ENCODE measurements around the gene TMEM132D. TPM values are rescaled to one million over a fixed set of nuclear protein-coding genes. Genes with fewer than 3 reads are reported as not detected.

TMEM132D gene
- total RNA-seq, 5 donors from 2014 or later (not counting 1 experiment from before 2014, with no cell fraction given) = not detected

GRCh38 chr12:129103231-129103630 lies 800.6 kb downstream of the TMEM132D start:
- H3K9me3 Mint-ChIP-seq = peaks cover 2 to 7% (median 6%) of the 10 kb centered on the region in 3 donors
- H3K27ac Mint-ChIP-seq = no peak overlapping the region
- H3K36me3 Mint-ChIP-seq = no peaks in the 10 kb centered on the region
- no peak overlapping the region for H3K4me3 Mint-ChIP-seq
- Histone ChIP-seq H3K4me3 (ENCODE audit: control insufficient read depth in 1 of 2, extremely low read depth in 1 of 2, low read length in 1 of 2) (no peak overlapping the region), H3K36me3 (ENCODE audit: control insufficient read depth in 2 of 2, extremely low read depth in 1 of 2, insufficient read depth in 1 of 2, low read length in 1 of 2) (no peaks in the 10 kb centered on the region), H3K27me3 (replicated peaks in 1 of 2; ENCODE audit: control insufficient read depth in 2 of 2, extremely low read depth in 1 of 2, insufficient read depth in 2 of 2, low read length in 1 of 2) (peaks cover 0 to 4% of the 10 kb centered on the region in 2 experiments), H3K9me3 (no peaks in the 10 kb centered on the region), H3K27ac (ENCODE audit: low read length) (no peak overlapping the region), H3K4me1 (ENCODE audit: control insufficient read depth in 1 of 2, extremely low read depth in 1 of 2, insufficient read depth in 2 of 2, low read length in 2 of 2) (no peaks in the 10 kb centered on the region)
- WGBS (ENCODE audit: insufficient coverage) = 80% methylated on average over 3 of the region's 4 CpGs
- H3K27me3 Mint-ChIP-seq = no peaks in the 10 kb centered on the region
- no peaks in the 10 kb centered on the region for H3K4me1 Mint-ChIP-seq
- DNase-seq (no peak), ATAC-seq (replicated peaks in 1 of 4) (no peak)
- ChIA-PET POLR2A (no interaction called here), CTCF (no interaction called here)

DNA sequence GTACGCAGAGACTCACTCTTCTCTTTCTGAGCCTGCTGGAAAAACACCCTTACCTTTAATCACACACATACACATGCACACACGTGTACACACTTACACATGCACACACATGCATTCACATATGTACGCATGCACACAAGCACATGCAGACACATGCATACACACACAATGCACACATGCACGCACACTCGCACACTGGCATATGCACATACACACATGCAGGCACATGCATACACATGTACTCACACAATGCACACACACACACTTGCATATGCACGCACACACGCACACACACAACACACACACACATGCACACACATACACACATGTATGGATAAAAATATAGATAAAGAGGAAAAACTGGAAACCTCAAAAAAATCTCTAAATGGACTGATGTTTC lies 801.6 kb downstream of the TMEM132D start:
- ChIA-PET CTCF (no interaction called here), POLR2A (no interaction called here)
- Histone ChIP-seq H3K4me3 (ENCODE audit: control insufficient read depth in 1 of 2, extremely low read depth in 1 of 2, low read length in 1 of 2) (no peak overlapping the region), H3K9me3 (no peaks in the 10 kb centered on the region), H3K27me3 (replicated peaks in 1 of 2; ENCODE audit: control insufficient read depth in 2 of 2, extremely low read depth in 1 of 2, insufficient read depth in 2 of 2, low read length in 1 of 2) (peaks cover 0 to 4% of the 10 kb centered on the region in 2 experiments), H3K27ac (ENCODE audit: low read length) (no peak overlapping the region), H3K4me1 (ENCODE audit: control insufficient read depth in 1 of 2, extremely low read depth in 1 of 2, insufficient read depth in 2 of 2, low read length in 2 of 2) (no peaks in the 10 kb centered on the region), H3K36me3 (ENCODE audit: control insufficient read depth in 2 of 2, extremely low read depth in 1 of 2, insufficient read depth in 1 of 2, low read length in 1 of 2) (no peaks in the 10 kb centered on the region)
- WGBS (ENCODE audit: insufficient coverage) = 82% methylated on average over 5 of the region's 7 CpGs
- DNase-seq (no peak), ATAC-seq (replicated peaks in 1 of 4) (no peak)
- no peaks in the 10 kb centered on the region for H3K27me3 Mint-ChIP-seq
- no peaks in the 10 kb centered on the region for H3K4me1 Mint-ChIP-seq
- H3K36me3 Mint-ChIP-seq = no peaks in the 10 kb centered on the region
- no peak overlapping the region for H3K4me3 Mint-ChIP-seq
- peaks cover 2 to 10% (median 7%) of the 10 kb centered on the region in 3 donors for H3K9me3 Mint-ChIP-seq
- H3K27ac Mint-ChIP-seq = no peak overlapping the region

GRCh38 chr12:129101816-129102215 lies 802.0 kb downstream of the TMEM132D start:
- DNase-seq (no peak), ATAC-seq (replicated peaks in 1 of 4) (no peak)
- CTCF ChIA-PET = no interaction called here
- no peak overlapping the region for H3K4me3 Mint-ChIP-seq
- Histone ChIP-seq H3K9me3 (no peaks in the 10 kb centered on the region), H3K27me3 (replicated peaks in 1 of 2; ENCODE audit: control insufficient read depth in 2 of 2, extremely low read depth in 1 of 2, insufficient read depth in 2 of 2, low read length in 1 of 2) (peaks cover 0 to 4% of the 10 kb centered on the region in 2 experiments), H3K4me3 (ENCODE audit: control insufficient read depth in 1 of 2, extremely low read depth in 1 of 2, low read length in 1 of 2) (no peak overlapping the region), H3K4me1 (ENCODE audit: control insufficient read depth in 1 of 2, extremely low read depth in 1 of 2, insufficient read depth in 2 of 2, low read length in 2 of 2) (no peaks in the 10 kb centered on the region), H3K36me3 (ENCODE audit: control insufficient read depth in 2 of 2, extremely low read depth in 1 of 2, insufficient read depth in 1 of 2, low read length in 1 of 2) (no peaks in the 10 kb centered on the region), H3K27ac (ENCODE audit: low read length) (no peak overlapping the region)
- H3K9me3 Mint-ChIP-seq = peaks cover 2 to 10% (median 5%) of the 10 kb centered on the region in 3 donors
- H3K4me1 Mint-ChIP-seq = no peaks in the 10 kb centered on the region
- WGBS (ENCODE audit: insufficient coverage) = 67% methylated on average over 1 of the region's 5 CpGs
- H3K27ac Mint-ChIP-seq = no peak overlapping the region
- no peaks in the 10 kb centered on the region for H3K36me3 Mint-ChIP-seq
- POLR2A ChIA-PET = no interaction called here
- no peaks in the 10 kb centered on the region for H3K27me3 Mint-ChIP-seq

DNA sequence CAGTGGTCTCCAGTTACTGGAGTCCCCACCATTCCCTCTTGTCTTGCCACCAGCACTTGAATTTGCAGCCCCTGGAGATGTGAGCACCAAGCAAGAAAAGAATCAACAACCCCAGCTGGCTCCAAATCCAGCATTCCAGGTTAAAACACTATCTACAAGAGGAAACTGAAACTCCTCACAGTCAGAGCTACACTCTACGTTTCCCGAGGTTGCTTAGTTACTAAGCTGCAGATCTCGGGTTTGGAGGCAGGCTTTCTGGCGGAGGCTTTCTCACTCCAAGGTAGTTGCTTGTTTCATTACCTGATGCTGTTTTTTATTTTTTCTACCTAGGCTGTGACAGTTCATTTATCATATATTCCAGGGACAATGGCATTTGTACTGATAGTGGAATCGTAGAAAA lies 802.4 kb downstream of the TMEM132D start:
- WGBS (ENCODE audit: insufficient coverage) = no CpG with 5 or more reads among the region's 5 CpGs
- no peaks in the 10 kb centered on the region for H3K27me3 Mint-ChIP-seq
- no peak overlapping the region for H3K4me3 ChIP-seq (ENCODE audit: control insufficient read depth in 1 of 2, extremely low read depth in 1 of 2, low read length in 1 of 2)

GRCh38 chr12:129097451-129097850 lies 806.4 kb downstream of the TMEM132D start:
- H3K27me3 Mint-ChIP-seq = no peaks in the 10 kb centered on the region
- H3K4me1 Mint-ChIP-seq = no peaks in the 10 kb centered on the region
- Histone ChIP-seq H3K36me3 (ENCODE audit: control insufficient read depth in 2 of 2, extremely low read depth in 1 of 2, insufficient read depth in 1 of 2, low read length in 1 of 2) (no peaks in the 10 kb centered on the region), H3K9me3 (no peaks in the 10 kb centered on the region), H3K4me3 (ENCODE audit: control insufficient read depth in 1 of 2, extremely low read depth in 1 of 2, low read length in 1 of 2) (no peak overlapping the region), H3K4me1 (ENCODE audit: control insufficient read depth in 1 of 2, extremely low read depth in 1 of 2, insufficient read depth in 2 of 2, low read length in 2 of 2) (no peaks in the 10 kb centered on the region), H3K27ac (ENCODE audit: low read length) (no peak overlapping the region), H3K27me3 (replicated peaks in 1 of 2; ENCODE audit: control insufficient read depth in 2 of 2, extremely low read depth in 1 of 2, insufficient read depth in 2 of 2, low read length in 1 of 2) (no peaks in the 10 kb centered on the region)
- H3K27ac Mint-ChIP-seq = no peak overlapping the region
- H3K4me3 Mint-ChIP-seq = no peak overlapping the region
- no peaks in the 10 kb centered on the region for H3K36me3 Mint-ChIP-seq
- ATAC-seq (replicated peaks in 1 of 4) (no peak), DNase-seq (no peak)
- ChIA-PET CTCF (no interaction called here), POLR2A (no interaction called here)
- H3K9me3 Mint-ChIP-seq = peaks cover 0 to 4% (median 0%) of the 10 kb centered on the region in 3 donors
- WGBS (ENCODE audit: insufficient coverage) = no CpG with 5 or more reads among the region's 3 CpGs

More for the DNA sequence above, 802.4 kb downstream of the TMEM132D start:
- peaks cover 0 to 4% of the 10 kb centered on the region in 2 experiments for H3K27me3 ChIP-seq (replicated peaks in 1 of 2; ENCODE audit: control insufficient read depth in 2 of 2, extremely low read depth in 1 of 2, insufficient read depth in 2 of 2, low read length in 1 of 2)
- H3K36me3 Mint-ChIP-seq = no peaks in the 10 kb centered on the region
- H3K4me1 ChIP-seq (ENCODE audit: control insufficient read depth in 1 of 2, extremely low read depth in 1 of 2, insufficient read depth in 2 of 2, low read length in 2 of 2) = no peaks in the 10 kb centered on the region
- no peaks in the 10 kb centered on the region for H3K36me3 ChIP-seq (ENCODE audit: control insufficient read depth in 2 of 2, extremely low read depth in 1 of 2, insufficient read depth in 1 of 2, low read length in 1 of 2)
- ChIA-PET POLR2A (no interaction called here), CTCF (no interaction called here)
- no peak overlapping the region for H3K27ac Mint-ChIP-seq
- H3K4me3 Mint-ChIP-seq = no peak overlapping the region
- no peaks in the 10 kb centered on the region for H3K4me1 Mint-ChIP-seq
- no peaks in the 10 kb centered on the region for H3K9me3 ChIP-seq
- ATAC-seq (replicated peaks in 1 of 4) = no peak
- peaks cover under 1 to 8% (median under 1%) of the 10 kb centered on the region in 3 donors for H3K9me3 Mint-ChIP-seq
- H3K27ac ChIP-seq (ENCODE audit: low read length) = no peak overlapping the region
- DNase-seq = no peak

GRCh38 chr12:129096968-129097367 lies 806.9 kb downstream of the TMEM132D start:
- no peak for DNase-seq
- no peaks in the 10 kb centered on the region for H3K4me1 ChIP-seq (ENCODE audit: control insufficient read depth in 1 of 2, extremely low read depth in 1 of 2, insufficient read depth in 2 of 2, low read length in 2 of 2)
- no peak overlapping the region for H3K4me3 ChIP-seq (ENCODE audit: control insufficient read depth in 1 of 2, extremely low read depth in 1 of 2, low read length in 1 of 2)
- no peaks in the 10 kb centered on the region for H3K4me1 Mint-ChIP-seq
- H3K36me3 ChIP-seq (ENCODE audit: control insufficient read depth in 2 of 2, extremely low read depth in 1 of 2, insufficient read depth in 1 of 2, low read length in 1 of 2) = no peaks in the 10 kb centered on the region
- ChIA-PET POLR2A (no interaction called here), CTCF (no interaction called here)
- no peaks in the 10 kb centered on the region for H3K27me3 Mint-ChIP-seq
- H3K27me3 ChIP-seq (replicated peaks in 1 of 2; ENCODE audit: control insufficient read depth in 2 of 2, extremely low read depth in 1 of 2, insufficient read depth in 2 of 2, low read length in 1 of 2) = no peaks in the 10 kb centered on the region
- peaks cover 0 to 4% (median 0%) of the 10 kb centered on the region in 3 donors for H3K9me3 Mint-ChIP-seq
- H3K9me3 ChIP-seq = no peaks in the 10 kb centered on the region
- no peak for ATAC-seq (replicated peaks in 1 of 4)
- no peak overlapping the region for H3K27ac Mint-ChIP-seq
- H3K4me3 Mint-ChIP-seq = no peak overlapping the region
- WGBS (ENCODE audit: insufficient coverage) = no CpG with 5 or more reads among the region's 7 CpGs
- no peak overlapping the region for H3K27ac ChIP-seq (ENCODE audit: low read length)
- no peaks in the 10 kb centered on the region for H3K36me3 Mint-ChIP-seq

GRCh38 chr12:129096184-129096583 lies 807.6 kb downstream of the TMEM132D start:
- 86% methylated on average over 7 of the region's 11 CpGs for WGBS (ENCODE audit: insufficient coverage)
- Mint-ChIP-seq H3K27ac (no peak overlapping the region), H3K9me3 (peaks cover 0 to 4% (median 0%) of the 10 kb centered on the region in 3 donors)

More at GRCh38 chr12:129096184-129096583, 807.6 kb downstream of the TMEM132D start:
- Mint-ChIP-seq H3K27me3 (no peaks in the 10 kb centered on the region), H3K36me3 (no peaks in the 10 kb centered on the region), H3K4me3 (no peak overlapping the region), H3K4me1 (no peaks in the 10 kb centered on the region)
- H3K9me3 ChIP-seq = no peaks in the 10 kb centered on the region
- no peak for ATAC-seq (replicated peaks in 1 of 4)
- no peak for DNase-seq
- H3K27ac ChIP-seq (ENCODE audit: low read length) = no peak overlapping the region
- no peaks in the 10 kb centered on the region for H3K27me3 ChIP-seq (replicated peaks in 1 of 2; ENCODE audit: control insufficient read depth in 2 of 2, extremely low read depth in 1 of 2, insufficient read depth in 2 of 2, low read length in 1 of 2)
- ChIA-PET CTCF (no interaction called here), POLR2A (no interaction called here)
- H3K36me3 ChIP-seq (ENCODE audit: control insufficient read depth in 2 of 2, extremely low read depth in 1 of 2, insufficient read depth in 1 of 2, low read length in 1 of 2) = no peaks in the 10 kb centered on the region
- no peak overlapping the region for H3K4me3 ChIP-seq (ENCODE audit: control insufficient read depth in 1 of 2, extremely low read depth in 1 of 2, low read length in 1 of 2)
- no peaks in the 10 kb centered on the region for H3K4me1 ChIP-seq (ENCODE audit: control insufficient read depth in 1 of 2, extremely low read depth in 1 of 2, insufficient read depth in 2 of 2, low read length in 2 of 2)

Measured in T-cell (primary cell).